HG02840 (cell line): ENCODE data around the gene ARPC1A.
"Not testable (repeated sequence)": the region's sequence is repeated elsewhere in the genome, so short reads cannot be mapped to it uniquely, and the experiment has no call there.

Experiments
- ATAC-seq: cut with Tn5 transposase; IDR thresholded peaks from one replicate; pipeline ENCODE4 v1.9.1; 2021; ENCODE audit warnings: mild to moderate bottlenecking, moderate library complexity, moderate number of reproducible peaks; ENCODE audit not compliant: unreplicated experiment, low FRiP score

ARPC1A gene

GRCh38 chr7:99385564-99385963, 59.9 kb downstream of the ARPC1A start:
- ATAC-seq = no peak

GRCh38 chr7:99386584-99387238, 61.0 kb downstream of the ARPC1A start:
- ATAC-seq = no peak

- not testable (repeated sequence) for ATAC-seq
These were observed 61.5 kb downstream of the ARPC1A start for GRCh38 chr7:99387239-99387635.

DNA sequence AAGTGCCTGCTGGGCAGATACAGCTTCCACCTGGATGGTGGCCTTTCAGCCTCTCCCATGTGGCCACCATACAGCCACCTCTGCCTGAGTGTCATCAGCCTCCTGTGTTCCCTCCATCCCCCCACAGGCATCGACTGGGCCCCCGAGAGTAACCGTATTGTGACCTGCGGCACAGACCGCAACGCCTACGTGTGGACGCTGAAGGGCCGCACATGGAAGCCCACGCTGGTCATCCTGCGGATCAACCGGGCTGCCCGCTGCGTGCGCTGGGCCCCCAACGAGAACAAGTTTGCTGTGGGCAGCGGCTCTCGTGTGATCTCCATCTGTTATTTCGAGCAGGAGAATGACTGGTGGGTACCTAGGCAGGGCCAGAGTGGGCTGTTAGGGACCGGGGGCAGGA, 62.2 kb downstream of the ARPC1A start:
- no peak for ATAC-seq

DNA sequence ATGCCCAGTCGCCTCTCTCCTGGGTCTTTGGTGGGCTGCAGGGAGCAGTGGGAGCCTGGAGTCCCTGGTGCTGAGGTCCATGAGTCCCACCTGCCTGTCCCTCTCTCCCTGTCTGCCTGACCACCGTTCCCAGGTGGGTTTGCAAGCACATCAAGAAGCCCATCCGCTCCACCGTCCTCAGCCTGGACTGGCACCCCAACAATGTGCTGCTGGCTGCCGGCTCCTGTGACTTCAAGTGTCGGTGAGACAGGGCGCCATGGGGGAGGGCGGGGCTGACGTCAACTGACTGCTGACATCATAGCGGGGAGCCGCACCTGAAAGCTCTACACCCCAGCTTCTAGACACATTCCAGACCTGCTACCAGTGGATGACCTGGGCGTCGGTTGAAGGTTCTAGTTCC, 64.1 kb downstream of the ARPC1A start:
- ATAC-seq = no peak

DNA sequence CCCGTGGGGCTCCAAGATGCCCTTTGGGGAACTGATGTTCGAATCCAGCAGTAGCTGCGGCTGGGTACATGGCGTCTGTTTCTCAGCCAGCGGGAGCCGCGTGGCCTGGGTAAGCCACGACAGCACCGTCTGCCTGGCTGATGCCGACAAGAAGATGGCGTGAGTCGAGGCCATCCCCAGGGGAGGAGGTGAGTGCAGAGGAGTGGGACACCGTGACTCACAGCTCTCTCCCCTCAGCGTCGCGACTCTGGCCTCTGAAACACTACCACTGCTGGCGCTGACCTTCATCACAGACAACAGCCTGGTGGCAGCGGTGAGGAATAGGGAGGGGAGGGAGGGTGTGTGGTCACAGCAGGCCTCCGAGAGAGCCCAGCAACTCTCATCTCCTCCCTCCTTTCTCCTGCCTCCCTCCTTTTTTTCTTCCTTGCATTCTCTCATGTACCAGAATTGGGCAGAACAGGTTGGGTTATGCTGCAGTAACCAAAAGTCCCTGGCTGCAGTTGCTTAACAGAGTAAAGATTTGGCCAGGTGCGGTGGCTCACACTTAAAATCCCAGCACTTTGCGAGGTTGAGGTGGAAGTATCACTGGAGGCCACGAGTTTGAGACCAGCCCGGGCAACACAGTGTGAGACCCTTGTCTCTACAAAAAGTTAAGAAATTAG, 65.4 kb downstream of the ARPC1A start:
- ATAC-seq = no peak

DNA sequence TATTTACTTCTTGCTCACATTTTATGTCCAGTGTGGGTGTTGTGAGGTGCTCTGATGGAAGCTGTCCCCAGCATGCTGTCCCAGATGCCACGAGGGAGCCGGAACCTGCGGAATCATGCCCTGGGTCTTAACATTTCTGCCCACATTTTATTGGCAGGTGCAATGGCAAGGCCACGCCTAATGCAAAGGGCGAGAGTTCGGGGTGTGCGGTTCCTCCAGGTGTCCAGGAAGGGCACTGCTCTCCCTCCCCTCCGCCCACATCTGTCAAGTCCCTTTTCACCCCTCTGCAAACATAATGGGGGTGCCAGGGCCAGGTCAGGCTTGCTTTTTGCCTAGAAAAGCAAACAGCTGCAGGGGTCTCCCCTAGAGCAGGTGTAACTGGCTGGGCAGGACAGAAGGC, 66.3 kb downstream of the ARPC1A start:
- no peak for ATAC-seq

DNA sequence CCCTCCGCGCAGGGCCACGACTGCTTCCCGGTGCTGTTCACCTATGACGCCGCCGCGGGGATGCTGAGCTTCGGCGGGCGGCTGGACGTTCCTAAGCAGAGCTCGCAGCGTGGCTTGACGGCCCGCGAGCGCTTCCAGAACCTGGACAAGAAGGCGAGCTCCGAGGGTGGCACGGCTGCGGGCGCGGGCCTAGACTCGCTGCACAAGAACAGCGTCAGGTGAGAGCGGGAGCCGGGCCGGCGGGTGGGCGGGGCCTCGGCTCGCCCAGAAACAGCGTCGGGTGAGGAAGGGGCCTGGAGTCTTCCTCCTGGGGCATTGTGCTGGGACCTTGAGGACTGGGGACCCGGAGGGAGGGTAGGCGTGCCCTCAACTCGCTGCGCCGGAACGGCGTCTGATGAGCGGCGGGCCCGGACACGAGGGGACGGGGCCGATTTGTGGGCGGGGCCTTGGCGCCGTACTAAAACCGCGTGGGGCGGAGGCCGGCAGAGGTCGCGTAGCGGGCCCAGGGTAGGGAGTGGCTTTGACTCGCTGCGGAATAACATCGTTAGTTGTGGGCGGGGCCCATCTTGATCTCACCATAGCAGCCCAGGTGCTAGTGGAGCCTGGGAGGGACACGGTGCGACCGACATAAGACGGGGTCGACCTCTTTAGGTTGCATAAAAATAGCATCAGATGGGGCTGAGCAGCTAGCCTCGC, 67.1 kb downstream of the ARPC1A start:
- no peak for ATAC-seq

DNA sequence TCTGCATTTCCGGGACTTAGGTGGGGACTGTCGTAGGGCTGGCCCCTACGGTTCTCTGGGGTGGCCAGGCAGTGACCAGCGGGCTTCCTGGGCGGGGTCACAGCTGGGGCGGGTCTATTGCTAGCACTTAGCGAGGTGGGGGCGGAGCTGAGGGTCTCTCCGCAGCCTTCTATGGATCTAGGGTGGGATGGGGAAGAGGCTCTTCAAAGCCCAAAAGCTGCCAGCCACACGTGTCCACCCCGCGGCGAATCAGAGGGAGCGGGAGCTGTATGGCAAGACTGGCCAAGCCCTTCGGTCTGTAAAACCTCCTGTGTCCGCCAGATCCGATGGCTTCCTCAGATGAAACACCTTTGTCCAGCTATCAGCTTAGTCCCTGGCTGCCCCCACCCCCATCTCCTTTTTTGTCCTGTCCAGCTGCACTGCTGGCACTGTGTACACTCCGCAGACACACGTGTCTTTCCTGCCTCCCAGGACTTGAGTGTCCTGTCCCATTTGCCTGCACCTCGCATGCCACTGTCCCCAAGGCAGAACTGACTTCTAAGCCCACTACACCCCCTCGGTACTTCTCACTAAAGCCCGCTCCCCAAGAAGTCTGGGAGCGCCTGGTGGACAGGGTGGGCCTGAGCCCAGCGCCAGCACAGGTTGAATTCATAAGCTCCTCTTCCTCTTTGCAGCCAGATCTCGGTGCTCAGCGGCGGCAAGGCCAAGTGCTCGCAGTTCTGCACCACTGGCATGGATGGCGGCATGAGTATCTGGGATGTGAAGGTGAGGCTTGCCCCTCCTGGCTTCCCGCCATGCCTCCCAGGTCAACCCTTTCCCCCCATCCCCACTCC, 67.9 kb downstream of the ARPC1A start:
- ATAC-seq = no peak

GRCh38 chr7:99394188-99394502, 68.4 kb downstream of the ARPC1A start:
- ATAC-seq = no peak

DNA sequence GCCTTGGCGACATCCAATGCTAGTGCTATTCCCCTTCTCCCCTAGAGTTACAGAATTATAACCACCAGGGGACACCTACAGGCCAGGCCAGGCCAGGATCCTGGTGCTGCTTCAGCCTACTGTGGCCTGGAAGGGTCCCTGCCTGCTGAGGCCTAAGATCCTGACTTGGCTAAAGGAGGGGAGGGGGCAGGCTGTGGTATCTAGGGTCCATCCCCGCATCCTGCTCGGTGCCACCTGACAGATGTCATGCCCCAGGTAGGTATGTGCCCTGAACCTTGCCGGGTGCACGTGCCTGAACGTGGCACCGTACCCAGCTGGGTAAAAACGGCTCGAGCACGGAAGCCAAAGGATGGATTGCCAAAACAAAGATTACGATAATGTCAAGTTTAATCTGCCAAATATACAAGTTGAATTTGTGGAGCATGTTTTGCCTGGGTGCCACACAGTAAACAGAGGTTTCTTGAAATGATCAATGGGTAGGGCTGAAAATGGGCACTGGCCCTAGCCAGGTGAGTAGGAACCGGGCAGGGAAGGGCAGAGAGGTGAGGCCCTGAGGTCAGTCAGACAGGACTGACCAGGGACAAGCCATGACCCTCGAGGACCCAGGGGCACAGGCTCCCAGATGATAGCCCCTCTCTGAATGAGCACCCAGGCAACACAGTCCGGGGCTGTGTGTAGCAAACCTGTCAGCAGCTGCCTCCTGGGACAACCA, 70.1 kb downstream of the ARPC1A start:
- ATAC-seq = no peak

GRCh38 chr7:99396418-99397296, 71.0 kb downstream of the ARPC1A start:
- ATAC-seq = no peak

GRCh38 chr7:99397297-99397983, 71.7 kb downstream of the ARPC1A start:
- ATAC-seq = no peak

DNA sequence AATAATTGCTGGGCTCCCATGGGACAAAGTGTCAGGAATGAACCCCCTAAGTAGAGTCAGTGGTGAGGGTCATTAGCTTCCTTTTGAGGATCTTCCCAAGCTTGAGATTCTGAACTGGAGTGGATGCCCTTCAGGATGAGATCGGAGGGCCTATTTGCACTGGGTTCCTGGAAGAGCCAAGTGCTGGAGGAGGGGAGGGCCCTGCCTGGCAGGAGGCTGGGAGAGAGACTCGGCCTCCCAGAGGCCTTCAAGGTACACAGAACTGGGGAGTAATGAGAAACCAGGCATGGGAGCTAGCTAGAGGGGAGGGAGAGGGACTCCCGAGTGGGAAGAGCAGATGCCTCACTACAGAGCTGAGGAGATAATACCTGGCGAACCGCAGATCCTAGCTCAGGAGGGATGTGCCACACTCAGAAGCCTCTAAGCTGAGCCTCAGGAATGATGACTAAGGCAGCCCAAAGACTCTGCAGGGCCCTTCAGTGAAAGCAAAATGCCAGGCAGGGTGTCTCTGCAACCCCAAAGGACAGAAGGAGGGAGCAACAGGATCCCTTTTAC, 73.3 kb downstream of the ARPC1A start:
- no peak for ATAC-seq

GRCh38 chr7:99399597-99399996, 73.9 kb downstream of the ARPC1A start:
- ATAC-seq = no peak

- ATAC-seq = no peak
These were observed 77.2 kb downstream of the ARPC1A start for GRCh38 chr7:99402854-99403253.

GRCh38 chr7:99403764-99404163, 78.1 kb downstream of the ARPC1A start:
- no peak for ATAC-seq

GRCh38 chr7:99404235-99404976, 78.7 kb downstream of the ARPC1A start:
- no peak for ATAC-seq
